Panc1 (cell line): ENCODE measurements around the gene OR52K1. TPM values are rescaled to one million over a fixed set of nuclear protein-coding genes. Genes with fewer than 3 reads are reported as not detected.

Source experiments
- ATAC-seq: fragments of 200-7000 bp; cut with Tn5 transposase; 2 replicates; pipeline ENCODE4 v1.9.1; 2020; ENCODE audit warnings: mild to moderate bottlenecking, moderate library complexity
- BruUV-seq: library from RNA; stranded (reverse); fragments of 400-500 nt; replicated peaks from 2 replicates; lab custom pipeline; 2021; lab: Mats Ljungman, UMichigan
- CTCF ChIA-PET: fragments of 300-600 bp; sonication (Branson Sonifier 250); formaldehyde crosslinking; loops from one replicate; lab custom pipeline; 2022; ENCODE audit warnings: antibody characterized with exemption; lab: Charles Lee
- POLR2A ChIA-PET: fragments of 300-600 bp; sonication (Branson Sonifier 250); formaldehyde crosslinking; loops from one replicate; lab custom pipeline; 2022; ENCODE audit warnings: antibody characterized with exemption; lab: Charles Lee
- DNase-seq: peaks from one replicate; pipeline ENCODE4 v3.0.0-alpha.2; 2010; ENCODE audit warnings: low read depth, low spot score
- H3K27ac ChIP-seq: 2 replicates; pipeline ENCODE4 v1.5.1; 2011; ENCODE audit warnings: mild to moderate bottlenecking, low read length, inconsistent platforms
- H3K27me3 ChIP-seq: fragments of 200-500 bp; sonication (Bioruptor generic); 2 replicates; pipeline ENCODE4 v1.6.0; 2014; ENCODE audit warnings: low read length, inconsistent platforms; ENCODE audit not compliant: control insufficient read depth, insufficient read depth
- H3K36me3 ChIP-seq: fragments of 200-500 bp; sonication (Bioruptor generic); 2 replicates; pipeline ENCODE4 v1.5.1; 2014; ENCODE audit warnings: inconsistent platforms, mild to moderate bottlenecking, low read length, moderate library complexity; ENCODE audit not compliant: control insufficient read depth, insufficient read depth
- H3K4me1 ChIP-seq: 2 replicates; pipeline ENCODE4 v1.5.1; 2011; ENCODE audit warnings: inconsistent platforms, mild to moderate bottlenecking, low read length, moderate library complexity; ENCODE audit not compliant: control insufficient read depth, insufficient read depth
- H3K4me3 ChIP-seq, 2 experiments: 2 replicates each; pipeline ENCODE4 v1.5.1; 2011 to 2012; ENCODE audit warnings: low read depth in 2 of 2, low read length in 2 of 2, mild to moderate bottlenecking in 2 of 2, inconsistent platforms in 1 of 2, moderate library complexity in 1 of 2
- H3K9me3 ChIP-seq: fragments of 200-500 bp; sonication (Bioruptor generic); 2 replicates; pipeline ENCODE4 v1.5.1; 2014; ENCODE audit warnings: low read depth, mild to moderate bottlenecking, inconsistent platforms, low read length, moderate library complexity; ENCODE audit not compliant: control insufficient read depth, insufficient read depth
- CTCF ChIP-seq: fragments of 450-650 bp; IDR thresholded peaks from 2 replicates; pipeline ENCODE4 v1.5.1; 2017; ENCODE audit warnings: mild to moderate bottlenecking
- POLR2AphosphoS5 ChIP-seq: IDR thresholded peaks from 2 replicates; pipeline ENCODE4 v1.6.1; 2012; ENCODE audit warnings: mild to moderate bottlenecking, low read depth, low read length, moderate library complexity
- SIN3A ChIP-seq: IDR thresholded peaks from 2 replicates; pipeline ENCODE4 v1.6.1; 2012; ENCODE audit warnings: low read depth, mild to moderate bottlenecking, low read length, moderate library complexity, borderline replicate concordance; ENCODE audit not compliant: insufficient read depth
- TCF7L2 ChIP-seq: IDR thresholded peaks from 2 replicates; pipeline ENCODE4 v1.6.1; 2011; ENCODE audit warnings: mild to moderate bottlenecking, low read depth, low read length, inconsistent platforms
- in situ Hi-C: cut with HindIII; loops from 2 replicates; pipeline ENCODE4 v1.10.0; 2016; ENCODE audit warnings: low sequenced_read_pairs, low pct_unique_long_range_greater_than_20kb
- intact Hi-C: fragments of 100-400 bp; cut with micrococcal nuclease; formaldehyde crosslinking; loops from one replicate; pipeline ENCODE4 v1.10.0; 2022; ENCODE audit not compliant: unreplicated experiment
- total RNA-seq: library from RNA; stranded (reverse); gene quantifications from one replicate; pipeline ENCODE4 v1.2.1, GENCODE V29; 2021; ENCODE audit not compliant: unreplicated experiment
- TF ChIP-seq, protein P1 (sequence below), 2 experiments: IDR thresholded peaks; 2 replicates each; pipeline ENCODE4 v1.6.1; 2011 to 2012; ENCODE audit warnings: low read depth in 2 of 2, control low read depth in 1 of 2, low read length in 1 of 2, mild to moderate bottlenecking in 1 of 2, moderate library complexity in 1 of 2; ENCODE audit not compliant: insufficient read depth in 1 of 2

The OR52K1 gene
- total RNA-seq, 1 experiment from 2014 or later: not detected

- BruUV-seq: no TSS peak
- Histone ChIP-seq H3K27me3 (peaks cover 4% of the 10 kb centered on the region), H3K4me3 (no peak overlapping the region), H3K4me1 (no peaks in the 10 kb centered on the region), H3K36me3 (no peaks in the 10 kb centered on the region), H3K9me3 (no peaks in the 10 kb centered on the region), H3K27ac (no peak overlapping the region)
- in situ Hi-C loops (no loop called here), intact Hi-C loops (no loop called here)
- CTCF ChIA-PET: no interaction called here
- TF ChIP-seq POLR2AphosphoS5: no peak
- no peak for TF ChIP-seq SIN3A
- no peak for TF ChIP-seq CTCF
- DNase-seq (no peak), ATAC-seq (no peak)
- POLR2A ChIA-PET: no interaction called here
Observed at GRCh38 chr11:4522339-4522738, 39.9 kb downstream of the OR52K1 start.

DNA sequence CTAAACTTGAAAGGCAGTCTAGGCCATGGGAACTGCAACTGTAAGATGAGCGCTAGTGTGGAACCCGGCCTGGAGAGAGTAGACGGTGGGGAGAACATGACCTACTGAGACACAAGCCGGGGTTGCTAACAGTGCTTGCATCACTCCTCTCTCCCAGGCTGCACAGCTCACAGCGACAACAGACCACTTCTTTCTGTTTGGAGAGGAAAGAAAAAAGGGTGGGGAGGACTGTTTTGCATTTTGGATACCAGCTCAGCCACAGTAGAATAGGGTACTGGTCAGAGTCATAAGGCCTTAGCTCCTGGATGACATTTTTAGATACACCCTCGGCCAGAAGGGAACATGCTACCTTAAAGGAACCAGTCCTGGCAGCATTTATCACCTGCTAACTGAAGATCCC is 40.3 kb downstream of the OR52K1 start:
- intact Hi-C loops: no loop called here
- Histone ChIP-seq H3K4me3 (no peak overlapping the region), H3K36me3 (no peaks in the 10 kb centered on the region), H3K4me1 (no peaks in the 10 kb centered on the region), H3K27ac (no peak overlapping the region), H3K9me3 (no peaks in the 10 kb centered on the region), H3K27me3 (peaks cover 4% of the 10 kb centered on the region)
- no TSS peak for BruUV-seq
- ChIA-PET POLR2A (no interaction called here), CTCF (no interaction called here)
- no peak for ATAC-seq
- in situ Hi-C loops: no loop called here
- TF ChIP-seq, protein P1, sequence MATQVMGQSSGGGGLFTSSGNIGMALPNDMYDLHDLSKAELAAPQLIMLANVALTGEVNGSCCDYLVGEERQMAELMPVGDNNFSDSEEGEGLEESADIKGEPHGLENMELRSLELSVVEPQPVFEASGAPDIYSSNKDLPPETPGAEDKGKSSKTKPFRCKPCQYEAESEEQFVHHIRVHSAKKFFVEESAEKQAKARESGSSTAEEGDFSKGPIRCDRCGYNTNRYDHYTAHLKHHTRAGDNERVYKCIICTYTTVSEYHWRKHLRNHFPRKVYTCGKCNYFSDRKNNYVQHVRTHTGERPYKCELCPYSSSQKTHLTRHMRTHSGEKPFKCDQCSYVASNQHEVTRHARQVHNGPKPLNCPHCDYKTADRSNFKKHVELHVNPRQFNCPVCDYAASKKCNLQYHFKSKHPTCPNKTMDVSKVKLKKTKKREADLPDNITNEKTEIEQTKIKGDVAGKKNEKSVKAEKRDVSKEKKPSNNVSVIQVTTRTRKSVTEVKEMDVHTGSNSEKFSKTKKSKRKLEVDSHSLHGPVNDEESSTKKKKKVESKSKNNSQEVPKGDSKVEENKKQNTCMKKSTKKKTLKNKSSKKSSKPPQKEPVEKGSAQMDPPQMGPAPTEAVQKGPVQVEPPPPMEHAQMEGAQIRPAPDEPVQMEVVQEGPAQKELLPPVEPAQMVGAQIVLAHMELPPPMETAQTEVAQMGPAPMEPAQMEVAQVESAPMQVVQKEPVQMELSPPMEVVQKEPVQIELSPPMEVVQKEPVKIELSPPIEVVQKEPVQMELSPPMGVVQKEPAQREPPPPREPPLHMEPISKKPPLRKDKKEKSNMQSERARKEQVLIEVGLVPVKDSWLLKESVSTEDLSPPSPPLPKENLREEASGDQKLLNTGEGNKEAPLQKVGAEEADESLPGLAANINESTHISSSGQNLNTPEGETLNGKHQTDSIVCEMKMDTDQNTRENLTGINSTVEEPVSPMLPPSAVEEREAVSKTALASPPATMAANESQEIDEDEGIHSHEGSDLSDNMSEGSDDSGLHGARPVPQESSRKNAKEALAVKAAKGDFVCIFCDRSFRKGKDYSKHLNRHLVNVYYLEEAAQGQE (IDR thresholded peaks at IDR 0.05; ENCODE audit: insufficient read depth in 1 of 2, low read depth in 2 of 2, low read length in 1 of 2): no peak
- TF ChIP-seq SIN3A: no peak
- TF ChIP-seq POLR2AphosphoS5: no peak
- no peak for TF ChIP-seq CTCF
- no peak for DNase-seq

DNA sequence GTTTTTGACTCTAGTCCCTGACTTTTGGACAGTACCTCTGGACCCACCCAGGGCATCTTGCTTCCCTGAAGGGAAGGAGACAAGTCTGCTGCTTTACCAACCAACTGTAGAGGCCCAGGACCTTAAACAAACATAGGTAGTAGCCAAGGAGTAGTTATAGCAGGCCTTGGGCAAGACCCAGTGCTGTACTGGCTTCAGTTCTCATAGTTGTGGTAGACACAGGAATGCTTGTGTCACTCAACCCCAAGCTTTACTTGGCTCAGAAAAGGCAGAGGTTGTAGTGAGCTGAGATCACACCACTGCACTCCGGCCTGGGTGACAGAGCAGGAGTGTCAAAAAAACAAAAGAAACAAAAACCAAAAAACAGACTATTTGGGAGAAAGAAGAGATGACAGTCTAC is 41.2 kb downstream of the OR52K1 start:
- CTCF ChIA-PET: no interaction called here
- H3K4me3 ChIP-seq: no peak overlapping the region
- in situ Hi-C loops: no loop called here
- BruUV-seq: no TSS peak
- no peaks in the 10 kb centered on the region for H3K4me1 ChIP-seq
- no peak overlapping the region for H3K27ac ChIP-seq
- POLR2A ChIA-PET: no interaction called here
- TF ChIP-seq TCF7L2: no peak
- no peak for TF ChIP-seq CTCF
- TF ChIP-seq POLR2AphosphoS5: no peak
- no peak for TF ChIP-seq SIN3A
- TF ChIP-seq, protein P1 (IDR thresholded peaks at IDR 0.05; ENCODE audit: insufficient read depth in 1 of 2, low read depth in 2 of 2, low read length in 1 of 2): no peak
- intact Hi-C loops: no loop called here
- no peaks in the 10 kb centered on the region for H3K9me3 ChIP-seq
- ATAC-seq (no peak), DNase-seq (no peak)
- H3K27me3 ChIP-seq: peaks cover 3% of the 10 kb centered on the region; the same call in 1 of the 2 replicates
- H3K36me3 ChIP-seq: no peaks in the 10 kb centered on the region
